RWPE2 (cell line): ENCODE measurements around the gene MIER2.

Experiments
- ATAC-seq: fragments of 200-7000 bp; cut with Tn5 transposase; 3 replicates; pipeline ENCODE4 v1.9.1; 2021; ENCODE audit warnings: low read depth
- DNase-seq: peaks from one replicate; pipeline ENCODE4 v3.0.0-alpha.2; 2020; ENCODE audit warnings: low spot score
- H3K27ac ChIP-seq: fragments of 450-650 bp; 2 replicates; pipeline ENCODE4 v1.5.1; 2017; ENCODE audit warnings: mild to moderate bottlenecking; ENCODE audit not compliant: poor library complexity, severe bottlenecking
- H3K27me3 ChIP-seq: fragments of 250-450 bp; sonication (Bioruptor Pico); 2 replicates; pipeline ENCODE4 v1.5.1; 2021; ENCODE audit warnings: mild to moderate bottlenecking, moderate library complexity; ENCODE audit not compliant: insufficient read depth, poor library complexity, severe bottlenecking
- H3K36me3 ChIP-seq: fragments of 250-450 bp; sonication (Bioruptor Pico); 2 replicates; pipeline ENCODE4 v1.5.1; 2020; ENCODE audit warnings: low read depth, mild to moderate bottlenecking, moderate library complexity
- H3K4me1 ChIP-seq: fragments of 250-450 bp; sonication (Bioruptor Pico); 2 replicates; pipeline ENCODE4 v1.5.1; 2021; ENCODE audit warnings: mild to moderate bottlenecking, moderate library complexity; ENCODE audit not compliant: insufficient read depth, poor library complexity, severe bottlenecking
- H3K4me3 ChIP-seq: fragments of 250-450 bp; sonication (Bioruptor Pico); 2 replicates; pipeline ENCODE4 v1.5.1; 2021; ENCODE audit warnings: mild to moderate bottlenecking, moderate library complexity; ENCODE audit not compliant: severe bottlenecking
- H3K9me3 ChIP-seq: fragments of 250-450 bp; sonication (Bioruptor Pico); 2 replicates; pipeline ENCODE4 v1.5.1; 2021; ENCODE audit warnings: mild to moderate bottlenecking, moderate library complexity; ENCODE audit not compliant: severe bottlenecking
- CTCF ChIP-seq: fragments of 450-650 bp; IDR thresholded peaks from one replicate; pipeline ENCODE4 v1.5.1; 2017; ENCODE audit warnings: mild to moderate bottlenecking, moderate library complexity; ENCODE audit not compliant: poor library complexity, severe bottlenecking

MIER2 gene

GRCh38 chr19:287381-287871, 57.2 kb downstream of the MIER2 start:
- H3K27ac ChIP-seq: no peak overlapping the region
- TF ChIP-seq CTCF: no peak
- peaks cover 3% of the 10 kb centered on the region for H3K4me1 ChIP-seq
- ATAC-seq (no peak), DNase-seq (no peak)
- no peak overlapping the region for H3K4me3 ChIP-seq
- H3K27me3 ChIP-seq: peaks cover 5% of the 10 kb centered on the region
- H3K36me3 ChIP-seq: peaks cover 7% of the 10 kb centered on the region; the same call in 1 of the 2 replicates
- H3K9me3 ChIP-seq: no peaks in the 10 kb centered on the region

- H3K4me3 ChIP-seq: no peak overlapping the region
- peaks cover 7% of the 10 kb centered on the region; the same call in 1 of the 2 replicates for H3K36me3 ChIP-seq
- no peak overlapping the region for H3K27ac ChIP-seq
- ATAC-seq (no peak), DNase-seq (no peak)
- no peaks in the 10 kb centered on the region for H3K9me3 ChIP-seq
- H3K4me1 ChIP-seq: no peaks in the 10 kb centered on the region
- no peaks in the 10 kb centered on the region for H3K27me3 ChIP-seq
- no peak for TF ChIP-seq CTCF
Observed at GRCh38 chr19:283395-283794, 61.2 kb downstream of the MIER2 start.

GRCh38 chr19:282501-282900, 62.1 kb downstream of the MIER2 start:
- Histone ChIP-seq H3K4me1 (no peaks in the 10 kb centered on the region), H3K27ac (no peak overlapping the region), H3K4me3 (no peak overlapping the region), H3K36me3 (peaks cover 7% of the 10 kb centered on the region; the same call in 1 of the 2 replicates), H3K9me3 (no peaks in the 10 kb centered on the region), H3K27me3 (no peaks in the 10 kb centered on the region)
- DNase-seq (no peak), ATAC-seq (no peak)
- TF ChIP-seq CTCF: no peak

GRCh38 chr19:281992-282391, 62.6 kb downstream of the MIER2 start:
- DNase-seq: no peak
- H3K27me3 ChIP-seq: no peaks in the 10 kb centered on the region
- H3K4me3 ChIP-seq: no peak overlapping the region
- H3K36me3 ChIP-seq: 0 out of 2 replicates have a peak, but pooled peaks cover 3% of the 10 kb centered on the region
- no peak for ATAC-seq
- H3K9me3 ChIP-seq: no peaks in the 10 kb centered on the region
- no peaks in the 10 kb centered on the region for H3K4me1 ChIP-seq
- no peak overlapping the region for H3K27ac ChIP-seq
- TF ChIP-seq CTCF: no peak

GRCh38 chr19:281156-281853, 63.3 kb downstream of the MIER2 start:
- TF ChIP-seq CTCF: no peak
- ATAC-seq: no peak

More at GRCh38 chr19:281156-281853, 63.3 kb downstream of the MIER2 start:
- no peaks in the 10 kb centered on the region for H3K9me3 ChIP-seq
- H3K36me3 ChIP-seq: 0 out of 2 replicates have a peak, but pooled peaks cover 3% of the 10 kb centered on the region
- H3K4me3 ChIP-seq: no peak overlapping the region
- H3K4me1 ChIP-seq: no peaks in the 10 kb centered on the region
- H3K27ac ChIP-seq: no peak overlapping the region
- H3K27me3 ChIP-seq: no peaks in the 10 kb centered on the region
- no peak for DNase-seq
